K562 (cell line): Measurements from ENCODE around the gene BIRC7. TPM values are rescaled to one million over a fixed set of nuclear protein-coding genes. Genes with fewer than 3 reads are reported as not detected.

Experiments used
- ARID4B ChIP-seq: sonication (generic); formaldehyde crosslinking; IDR thresholded peaks from 2 replicates; pipeline ENCODE4 v1.8.0; 2022; ENCODE audit warnings: mild to moderate bottlenecking, missing genetic modification reagents
- MAFG ChIP-seq: fragments of 450-650 bp; conservative IDR thresholded peaks from 2 replicates; pipeline ENCODE4 v1.6.1; 2016; ENCODE audit warnings: missing genetic modification characterization, missing compliant biosample characterization
- TGIF2 ChIP-seq: sonication (generic); formaldehyde crosslinking; IDR thresholded peaks from 2 replicates; pipeline ENCODE4 v1.8.1; 2022; ENCODE audit warnings: mild to moderate bottlenecking, missing genetic modification reagents, moderate library complexity
- ZBTB12 ChIP-seq: fragments of 250-450 bp; sonication (Bioruptor Pico); IDR thresholded peaks from 2 replicates; pipeline ENCODE4 v1.4.0; 2020
- polyA plus RNA-seq, 8 experiments: library from polyadenylated mRNA; depleted of rRNA in 4 of 8; stranded (reverse) in 5 of 8; unstranded in 3 of 8; fragments of >200 nt; fragmentation: Nextera tagmentation in 2 of 8; fragmentation: Illumina TruSeq in 1 of 8; extraction: Ambion mirVana in 2 of 8; extraction: Trizol in 1 of 8; gene quantifications; 2 replicates each; pipeline versions ENCODE4 v1.2.1 to v1.2.3, GENCODE V29; 2011 to 2014; ENCODE audit warnings: inconsistent platforms in 1 of 8, missing spikeins in 1 of 8
- total RNA-seq, 7 experiments: library from RNA; depleted of rRNA in 6 of 7; stranded (reverse); fragments of >200 nt in 6 of 7; fragmentation: Illumina TruSeq in 2 of 7; extraction: Trizol in 2 of 7; gene quantifications; 2 replicates each; pipeline versions ENCODE4 v1.2.1 to v1.2.3, GENCODE V29; 2011 to 2021; ENCODE audit warnings: low replicate concordance in 1 of 7

BIRC7 gene
- total and polyA plus RNA-seq, 9 of the 15 experiments (the other 6 are each of a cell fraction or from before 2014, with no cell fraction given) = 0.14 to 0.19 (median 0.16) TPM; not detected in 5

GRCh38 chr20:63235399-63235983 lies at the start of gene BIRC7 (continued):
- TF ChIP-seq ARID4B (CRISPR knock-in tag) (no peak), ZBTB12 (no peak), MAFG (tag) (no peak), TGIF2 (CRISPR knock-in tag) (no peak)
